HEK293T (cell line): ENCODE results near the gene BAHD1.

ENCODE experiments used
- CTCF ChIA-PET: fragments of 350-600 bp; formaldehyde crosslinking; extraction: SDS; loops from one replicate; lab custom pipeline; 2021; ENCODE audit warnings: antibody characterized with exemption, inconsistent platforms; lab: Yijun Ruan, JAX
- POLR2A ChIA-PET: fragments of 350-600 bp; formaldehyde crosslinking; extraction: SDS; loops from one replicate; lab custom pipeline; 2020; ENCODE audit warnings: antibody characterized with exemption, inconsistent platforms; lab: Yijun Ruan, JAX
- DNase-seq: peaks from one replicate; pipeline ENCODE4 v3.0.0; 2012; ENCODE audit warnings: mixed read lengths; ENCODE audit errors: extremely low spot score
- ARNT ChIP-seq: fragments of 450-650 bp; IDR thresholded peaks from 2 replicates; pipeline ENCODE4 v1.6.1; 2017; ENCODE audit warnings: mild to moderate bottlenecking
- BHLHE40 ChIP-seq: fragments of 450-650 bp; IDR thresholded peaks from 2 replicates; pipeline ENCODE4 v1.6.1; 2016; ENCODE audit warnings: mild to moderate bottlenecking, moderate library complexity, borderline replicate concordance
- CTBP1 ChIP-seq: fragments of 450-650 bp; IDR thresholded peaks from 2 replicates; pipeline ENCODE4 v1.6.1; 2016; ENCODE audit warnings: borderline replicate concordance
- ELF4 ChIP-seq: fragments of 450-650 bp; IDR thresholded peaks from 2 replicates; pipeline ENCODE4 v1.6.1; 2017; ENCODE audit warnings: antibody characterized with exemption
- FOXA1 ChIP-seq: fragments of 450-650 bp; IDR thresholded peaks from 2 replicates; pipeline ENCODE4 v1.6.1; 2016; ENCODE audit warnings: mild to moderate bottlenecking
- FOXK2 ChIP-seq: fragments of 450-650 bp; IDR thresholded peaks from 2 replicates; pipeline ENCODE4 v1.6.1; 2016; ENCODE audit warnings: mild to moderate bottlenecking
- FOXM1 ChIP-seq: fragments of 450-650 bp; IDR thresholded peaks from 2 replicates; pipeline ENCODE4 v1.6.1; 2017; ENCODE audit warnings: mild to moderate bottlenecking, borderline replicate concordance
- HDGF ChIP-seq: fragments of 450-650 bp; IDR thresholded peaks from 2 replicates; pipeline ENCODE4 v1.6.1; 2017; ENCODE audit warnings: antibody characterized with exemption, borderline replicate concordance
- L3MBTL2 ChIP-seq: fragments of 450-650 bp; conservative IDR thresholded peaks from 2 replicates; pipeline ENCODE4 v1.6.1; 2016; ENCODE audit warnings: mild to moderate bottlenecking
- LEF1 ChIP-seq: fragments of 450-650 bp; IDR thresholded peaks from 2 replicates; pipeline ENCODE4 v1.6.1; 2017; ENCODE audit warnings: mild to moderate bottlenecking, borderline replicate concordance
- NFRKB ChIP-seq: fragments of 450-650 bp; IDR thresholded peaks from 2 replicates; pipeline ENCODE4 v1.6.1; 2016; ENCODE audit warnings: mild to moderate bottlenecking, moderate library complexity
- PKNOX1 ChIP-seq: fragments of 450-650 bp; IDR thresholded peaks from 2 replicates; pipeline ENCODE4 v1.6.1; 2016
- SP1 ChIP-seq: fragments of 450-650 bp; IDR thresholded peaks from 2 replicates; pipeline ENCODE4 v1.6.1; 2017
- SUZ12 ChIP-seq: fragments of 450-650 bp; IDR thresholded peaks from 2 replicates; pipeline ENCODE4 v1.6.1; 2016; ENCODE audit warnings: mild to moderate bottlenecking
- TARDBP ChIP-seq: fragments of 450-650 bp; IDR thresholded peaks from 2 replicates; pipeline ENCODE4 v1.6.1; 2016
- ZNF384 ChIP-seq: fragments of 450-650 bp; IDR thresholded peaks from 2 replicates; pipeline ENCODE4 v1.6.1; 2016

BAHD1 gene

DNA sequence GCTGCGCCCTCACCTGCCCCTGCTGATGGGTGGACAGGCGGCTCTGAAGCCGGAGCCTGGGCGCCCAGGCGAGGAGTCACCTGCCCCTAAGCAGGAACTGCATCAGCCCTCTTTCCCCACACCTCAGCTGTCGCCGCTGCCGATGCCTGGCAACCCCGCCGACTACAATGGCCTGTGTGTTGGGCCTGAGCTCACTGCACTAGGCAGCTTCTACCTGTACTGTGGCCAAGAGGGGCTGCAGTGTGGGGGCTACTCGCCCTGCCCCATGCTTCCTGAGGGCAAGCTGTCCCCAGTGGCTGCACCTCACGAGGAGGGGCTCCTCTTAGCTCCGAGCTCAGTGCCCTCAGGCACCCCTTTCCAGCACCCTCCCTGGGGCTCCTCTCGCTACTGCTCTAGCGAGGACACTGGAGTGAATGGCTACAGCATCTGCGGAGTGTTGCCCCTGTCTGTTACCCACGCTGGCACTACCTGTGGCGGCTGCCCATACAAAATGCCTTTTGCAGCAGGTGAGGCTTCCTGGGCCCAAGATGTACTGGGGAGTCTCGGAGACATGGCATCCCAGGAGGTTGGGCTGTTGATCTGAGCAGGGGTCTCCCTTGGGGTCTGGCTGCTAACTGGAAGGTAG lies 18.8 kb downstream of the BAHD1 start:
- TF ChIP-seq TARDBP (no peak), LEF1 (no peak), SUZ12 (no peak), ZNF384 (no peak), L3MBTL2 (no peak), CTBP1 (no peak), NFRKB (no peak), SP1 (no peak)
- CTCF ChIA-PET: no interaction called here
- no peak for DNase-seq
- POLR2A ChIA-PET: interaction anchor here (1.1 kb wide), 1 partner anchor 109 kb away, joined by 3 read pairs; the partner anchor contains the start of gene RPUSD2

DNA sequence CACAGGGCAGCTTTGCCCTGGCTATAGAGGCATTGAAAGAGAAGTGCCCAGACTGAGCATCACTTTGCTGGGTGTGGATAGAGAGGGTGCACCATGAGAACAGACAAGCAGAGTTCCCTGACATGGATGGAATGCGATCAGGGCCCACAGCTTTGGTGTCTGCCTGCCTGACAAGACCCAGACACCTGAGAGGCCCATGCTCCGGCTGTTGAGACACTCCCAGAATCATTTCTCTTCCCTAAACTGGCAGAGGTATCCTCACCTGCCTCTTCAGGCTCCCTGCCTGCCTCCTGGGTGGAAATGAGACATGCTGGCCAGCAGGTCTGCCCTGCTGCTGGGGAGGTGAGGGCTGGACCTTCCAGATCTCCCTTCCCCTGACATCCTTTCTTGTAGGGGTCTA lies 19.7 kb downstream of the BAHD1 start:
- TF ChIP-seq BHLHE40 (no peak), TARDBP (no peak), ARNT (no peak), L3MBTL2 (no peak), FOXM1 (no peak), ZNF384 (no peak), CTBP1 (no peak), PKNOX1 (no peak), HDGF (no peak), FOXA1 (no peak), SUZ12 (no peak), ELF4 (no peak)
- CTCF ChIA-PET: no interaction called here
- DNase-seq: no peak
- POLR2A ChIA-PET: interaction anchor here (0.7 kb wide), 1 partner anchor 9 kb away, joined by 3 read pairs; no protein-coding TSS in a partner anchor

- ChIA-PET POLR2A (no interaction called here), CTCF (interaction anchor here (0.6 kb wide), 1 partner anchor 128 kb away, joined by 6 read pairs; no protein-coding TSS in a partner anchor)
- no peak for DNase-seq
- TF ChIP-seq ZNF384 (no peak), ARNT (no peak), BHLHE40 (no peak), CTBP1 (no peak), ELF4 (no peak), FOXM1 (no peak), FOXK2 (no peak)
Observed at GRCh38 chr15:40461958-40462357, 21.2 kb downstream of the BAHD1 start.

DNA sequence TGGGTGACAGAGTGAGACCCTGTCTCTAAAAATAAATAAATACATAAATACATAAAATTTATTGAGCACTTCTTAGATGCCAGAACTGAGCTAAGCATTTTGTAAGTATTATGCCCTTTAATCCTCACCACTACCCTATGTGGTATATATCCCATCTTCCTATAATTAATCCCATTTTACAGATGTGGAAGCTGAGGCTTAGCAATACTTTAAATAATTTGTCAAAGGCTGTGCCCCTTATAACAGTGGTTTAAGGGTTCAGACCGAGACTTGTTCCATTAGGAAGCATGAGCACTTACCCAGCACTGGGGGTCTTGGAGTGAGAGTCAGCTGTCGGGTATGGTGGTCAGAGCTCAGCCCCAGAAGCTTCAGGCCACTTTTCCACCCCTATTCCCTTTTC lies 22.5 kb downstream of the BAHD1 start:
- ChIA-PET POLR2A (interaction anchor here (1.4 kb wide), 1 partner anchor 17 kb away, joined by 3 read pairs; no protein-coding TSS in a partner anchor), CTCF (no interaction called here)
- TF ChIP-seq ARNT (no peak), SUZ12 (no peak), ELF4 (no peak), NFRKB (no peak), FOXA1 (no peak), SP1 (no peak), FOXM1 (no peak), HDGF (no peak), CTBP1 (no peak), LEF1 (no peak), L3MBTL2 (no peak), TARDBP (no peak), FOXK2 (no peak), BHLHE40 (no peak)
- no peak for DNase-seq

- ChIA-PET CTCF (no interaction called here), POLR2A (interaction anchor here (1.4 kb wide), 1 partner anchor 18 kb away, joined by 3 read pairs; no protein-coding TSS in a partner anchor)
- no peak for TF ChIP-seq FOXA1
- TF ChIP-seq ZNF384: no peak
- no peak for DNase-seq
Observed at GRCh38 chr15:40463886-40464545, 23.3 kb downstream of the BAHD1 start.

GRCh38 chr15:40464595-40465185 lies 23.9 kb downstream of the BAHD1 start:
- CTCF ChIA-PET: no interaction called here
- TF ChIP-seq BHLHE40 (no peak), FOXA1 (no peak), FOXK2 (no peak), PKNOX1 (no peak), TARDBP (no peak), FOXM1 (no peak), SUZ12 (no peak), CTBP1 (no peak), NFRKB (no peak), L3MBTL2 (no peak), ARNT (no peak), ZNF384 (no peak), HDGF (no peak), LEF1 (no peak), SP1 (no peak), ELF4 (no peak)
- POLR2A ChIA-PET: no interaction called here
- DNase-seq: no peak
